Neural cell (in vitro differentiated cells): ENCODE measurements around the gene ALK. TPM values are rescaled to one million over a fixed set of nuclear protein-coding genes. Genes with fewer than 3 reads are reported as not detected.

ENCODE experiments used
- H2AFZ ChIP-seq: fragments of 200-600, 300-800 bp; sonication (generic), shearing (Covaris generic); 2 replicates; pipeline ENCODE4 v1.6.0; 2014; ENCODE audit warnings: low read depth, mild to moderate bottlenecking, antibody characterized with exemption, low read length, moderate library complexity
- H3F3A ChIP-seq: fragments of 200-600 bp; shearing (Covaris generic); 2 replicates; pipeline ENCODE4 v1.6.1; 2016; ENCODE audit warnings: mild to moderate bottlenecking, moderate library complexity, mixed read lengths, antibody characterized with exemption, low read length; ENCODE audit not compliant: insufficient read depth, poor library complexity, severe bottlenecking
- H3K27ac ChIP-seq: fragments of 200-600, 300-800 bp; sonication (generic), shearing (Covaris generic); 2 replicates; pipeline ENCODE4 v1.5.1; 2014; ENCODE audit warnings: mild to moderate bottlenecking, low read length, moderate library complexity
- H3K27me3 ChIP-seq: fragments of 300-800, 200-600 bp; sonication (generic), shearing (Covaris generic); 2 replicates; pipeline ENCODE4 v1.6.0; 2014; ENCODE audit warnings: mild to moderate bottlenecking, low read depth, low read length, moderate library complexity; ENCODE audit not compliant: insufficient read depth
- H3K36me3 ChIP-seq: fragments of 300-800, 200-600 bp; sonication (generic), shearing (Covaris generic); 2 replicates; pipeline ENCODE4 v1.5.1; 2014; ENCODE audit warnings: mild to moderate bottlenecking, antibody characterized with exemption, low read length, moderate library complexity; ENCODE audit not compliant: insufficient read depth
- H3K4me2 ChIP-seq: fragments of 300-800, 200-600 bp; sonication (generic), shearing (Covaris generic); 2 replicates; pipeline ENCODE4 v1.6.0; 2014; ENCODE audit warnings: mild to moderate bottlenecking, low read length
- H3K4me3 ChIP-seq: fragments of 300-800, 200-600 bp; sonication (generic), shearing (Covaris generic); 2 replicates; pipeline ENCODE4 v1.5.1; 2014; ENCODE audit warnings: mild to moderate bottlenecking, low read length, moderate library complexity
- H3K79me2 ChIP-seq: fragments of 200-600 bp; shearing (Covaris generic); replicated peaks from 2 replicates; pipeline ENCODE4 v1.6.0; 2014; ENCODE audit warnings: mild to moderate bottlenecking, low read length, moderate library complexity; ENCODE audit not compliant: insufficient read depth
- H3K9ac ChIP-seq: fragments of 300-800, 200-600 bp; sonication (generic), shearing (Covaris generic); 2 replicates; pipeline ENCODE4 v1.6.1; 2016; ENCODE audit warnings: mild to moderate bottlenecking, low read length, mixed read lengths
- H3K9me2 ChIP-seq: fragments of 200-600 bp; shearing (Covaris generic); 2 replicates; pipeline ENCODE4 v1.6.1; 2016; ENCODE audit warnings: mild to moderate bottlenecking, low read length, mixed read lengths; ENCODE audit not compliant: insufficient read depth
- H3K9me3 ChIP-seq: fragments of 200-600, 300-800 bp; sonication (generic), shearing (Covaris generic); 2 replicates; pipeline ENCODE4 v1.6.1; 2016; ENCODE audit warnings: mild to moderate bottlenecking, mixed run types, low read length, moderate library complexity, mixed read lengths
- H4K20me1 ChIP-seq: fragments of 200-600 bp; shearing (Covaris generic); 2 replicates; pipeline ENCODE4 v1.6.1; 2016; ENCODE audit warnings: mild to moderate bottlenecking, mixed run types; ENCODE audit not compliant: insufficient read depth
- EP300 ChIP-seq: fragments of 450-650 bp; conservative IDR thresholded peaks from 2 replicates; pipeline ENCODE4 v1.6.1; 2014; ENCODE audit warnings: antibody characterized with exemption, mild to moderate bottlenecking, moderate library complexity; ENCODE audit not compliant: poor library complexity, severe bottlenecking
- EZH2 ChIP-seq: fragments of 200-600, 300-800 bp; shearing (Covaris generic), sonication (generic); IDR thresholded peaks from 2 replicates; pipeline ENCODE4 v1.6.1; 2014; ENCODE audit warnings: antibody characterized with exemption, low read length, borderline replicate concordance, mild to moderate bottlenecking; ENCODE audit not compliant: insufficient read depth, poor library complexity, severe bottlenecking
- MXI1 ChIP-seq: fragments of 450-650 bp; conservative IDR thresholded peaks from 2 replicates; pipeline ENCODE4 v1.6.1; 2014; ENCODE audit warnings: antibody characterized with exemption, mild to moderate bottlenecking; ENCODE audit not compliant: poor library complexity, severe bottlenecking
- POLR2AphosphoS5 ChIP-seq: IDR thresholded peaks from 2 replicates; pipeline ENCODE4 v1.6.1; 2012
- RAD21 ChIP-seq: fragments of 450-650 bp; conservative IDR thresholded peaks from 2 replicates; pipeline ENCODE4 v1.6.1; 2014; ENCODE audit warnings: antibody characterized with exemption, mild to moderate bottlenecking, moderate library complexity
- REST ChIP-seq: IDR thresholded peaks from 2 replicates; pipeline ENCODE4 v1.6.1; 2012; ENCODE audit warnings: borderline replicate concordance
- SMC3 ChIP-seq: fragments of 450-650 bp; conservative IDR thresholded peaks from 2 replicates; pipeline ENCODE4 v1.6.1; 2014; ENCODE audit warnings: antibody characterized with exemption, mild to moderate bottlenecking, moderate library complexity; ENCODE audit not compliant: poor library complexity
- TAF1 ChIP-seq: IDR thresholded peaks from 2 replicates; pipeline ENCODE4 v1.6.1; 2012; ENCODE audit warnings: low read depth
- polyA plus RNA-seq: library from polyadenylated mRNA; depleted of rRNA; stranded (reverse); fragments of >200 nt; gene quantifications from 2 replicates; pipeline ENCODE4 v1.2.3, GENCODE V29; 2014
- TF ChIP-seq, protein P1 (sequence below): fragments of 450-650 bp; IDR thresholded peaks from 2 replicates; pipeline ENCODE4 v1.5.1; 2014; ENCODE audit warnings: antibody characterized with exemption, mild to moderate bottlenecking, moderate library complexity; ENCODE audit not compliant: poor library complexity, severe bottlenecking

Gene ALK
- polyA plus RNA-seq, 1 donor from 2014 or later, result 7.1 TPM

DNA sequence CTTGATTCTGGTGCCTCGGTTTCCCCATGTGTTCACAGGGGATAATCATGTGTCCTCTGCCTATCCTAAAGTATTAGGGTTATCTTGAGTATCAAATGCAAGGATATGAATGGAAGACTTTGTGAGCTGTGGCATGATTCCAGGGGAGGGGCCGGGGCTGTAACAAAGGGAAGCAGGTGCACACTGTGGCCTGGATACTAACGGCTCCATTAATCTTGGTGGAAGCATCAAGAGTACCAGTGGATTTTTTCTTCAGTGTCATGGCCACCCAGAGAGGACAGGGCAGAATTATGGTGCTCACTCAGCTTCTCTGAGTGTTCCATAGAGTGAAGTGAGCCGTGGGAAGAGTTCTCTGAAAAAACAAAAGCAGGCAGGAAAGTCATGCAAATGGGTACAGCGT lies 320.1 kb downstream of the ALK start:
- H3K9me3 ChIP-seq, result no peaks in the 10 kb centered on the region

GRCh38 chr2:29599946-29600345 lies 321.4 kb downstream of the ALK start:
- no peak for TF ChIP-seq POLR2AphosphoS5
- no peak for TF ChIP-seq EZH2
- TF ChIP-seq MXI1, result no peak
- no peak for TF ChIP-seq SMC3
- TF ChIP-seq EP300, result no peak
- TF ChIP-seq, protein P1, sequence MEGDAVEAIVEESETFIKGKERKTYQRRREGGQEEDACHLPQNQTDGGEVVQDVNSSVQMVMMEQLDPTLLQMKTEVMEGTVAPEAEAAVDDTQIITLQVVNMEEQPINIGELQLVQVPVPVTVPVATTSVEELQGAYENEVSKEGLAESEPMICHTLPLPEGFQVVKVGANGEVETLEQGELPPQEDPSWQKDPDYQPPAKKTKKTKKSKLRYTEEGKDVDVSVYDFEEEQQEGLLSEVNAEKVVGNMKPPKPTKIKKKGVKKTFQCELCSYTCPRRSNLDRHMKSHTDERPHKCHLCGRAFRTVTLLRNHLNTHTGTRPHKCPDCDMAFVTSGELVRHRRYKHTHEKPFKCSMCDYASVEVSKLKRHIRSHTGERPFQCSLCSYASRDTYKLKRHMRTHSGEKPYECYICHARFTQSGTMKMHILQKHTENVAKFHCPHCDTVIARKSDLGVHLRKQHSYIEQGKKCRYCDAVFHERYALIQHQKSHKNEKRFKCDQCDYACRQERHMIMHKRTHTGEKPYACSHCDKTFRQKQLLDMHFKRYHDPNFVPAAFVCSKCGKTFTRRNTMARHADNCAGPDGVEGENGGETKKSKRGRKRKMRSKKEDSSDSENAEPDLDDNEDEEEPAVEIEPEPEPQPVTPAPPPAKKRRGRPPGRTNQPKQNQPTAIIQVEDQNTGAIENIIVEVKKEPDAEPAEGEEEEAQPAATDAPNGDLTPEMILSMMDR, result no peak
- no peak for TF ChIP-seq REST
- TF ChIP-seq RAD21, result no peak
- no peak for TF ChIP-seq TAF1
- Histone ChIP-seq H3K4me2 (no peak overlapping the region), H3K9me3 (no peaks in the 10 kb centered on the region), H3F3A (no peaks in the 10 kb centered on the region), H2AFZ (no peak overlapping the region), H3K9ac (no peak overlapping the region), H4K20me1 (no peaks in the 10 kb centered on the region), H3K79me2 (no peaks in the 10 kb centered on the region), H3K4me3 (no peak overlapping the region), H3K27ac (no peak overlapping the region), H3K36me3 (no peaks in the 10 kb centered on the region), H3K9me2 (no peaks in the 10 kb centered on the region), H3K27me3 (no peaks in the 10 kb centered on the region)

More for the DNA sequence above, 320.1 kb downstream of the ALK start:
- H3K36me3 ChIP-seq, result no peaks in the 10 kb centered on the region
- H2AFZ ChIP-seq, result no peak overlapping the region
- H3K4me2 ChIP-seq, result no peak overlapping the region
- H3K27me3 ChIP-seq, result no peaks in the 10 kb centered on the region
- no peaks in the 10 kb centered on the region for H3F3A ChIP-seq
- H3K79me2 ChIP-seq, result no peaks in the 10 kb centered on the region
- H4K20me1 ChIP-seq, result no peaks in the 10 kb centered on the region
- no peak overlapping the region for H3K9ac ChIP-seq
- H3K9me2 ChIP-seq, result no peaks in the 10 kb centered on the region
- H3K4me3 ChIP-seq, result no peak overlapping the region
- H3K27ac ChIP-seq, result no peak overlapping the region
- TF ChIP-seq RAD21 (no peak), EZH2 (no peak), EP300 (no peak), TAF1 (no peak), POLR2AphosphoS5 (no peak), REST (no peak)
- TF ChIP-seq, protein P1, result no peak
